ENCODE measurements around the gene TMPRSS11A.

DNA sequence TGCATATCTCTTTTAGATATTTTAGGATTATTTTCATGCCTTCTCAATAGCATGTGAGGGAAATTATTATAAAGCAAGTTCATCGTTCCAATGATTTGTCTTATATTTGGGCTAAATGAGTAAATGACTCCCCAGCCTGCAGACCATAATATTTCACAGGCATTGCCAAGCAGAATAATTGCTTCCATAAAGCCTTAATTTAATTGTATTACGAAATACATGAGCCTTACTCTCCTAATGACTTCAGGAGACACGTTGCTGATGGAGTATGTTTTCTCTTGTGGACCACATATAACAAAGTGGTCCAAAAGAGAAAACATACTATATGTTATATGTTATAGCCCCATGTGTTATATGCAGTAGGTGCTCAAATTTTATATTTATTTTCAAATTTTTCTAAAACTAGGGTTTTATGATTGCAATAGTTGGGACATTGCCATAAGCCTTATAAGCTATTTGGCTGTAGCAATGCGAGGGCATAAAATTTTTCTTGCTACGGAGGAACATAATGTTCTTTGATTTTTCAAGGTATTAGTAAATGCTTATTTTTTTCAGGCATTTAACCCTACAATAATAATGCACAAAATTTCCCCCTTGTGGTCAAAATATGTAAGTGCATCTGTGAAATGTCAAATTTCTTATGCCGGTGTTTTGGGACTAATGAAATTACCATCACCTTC, 53.2 kb downstream of the TMPRSS11A start:
- TF ChIP-seq, protein P1, sequence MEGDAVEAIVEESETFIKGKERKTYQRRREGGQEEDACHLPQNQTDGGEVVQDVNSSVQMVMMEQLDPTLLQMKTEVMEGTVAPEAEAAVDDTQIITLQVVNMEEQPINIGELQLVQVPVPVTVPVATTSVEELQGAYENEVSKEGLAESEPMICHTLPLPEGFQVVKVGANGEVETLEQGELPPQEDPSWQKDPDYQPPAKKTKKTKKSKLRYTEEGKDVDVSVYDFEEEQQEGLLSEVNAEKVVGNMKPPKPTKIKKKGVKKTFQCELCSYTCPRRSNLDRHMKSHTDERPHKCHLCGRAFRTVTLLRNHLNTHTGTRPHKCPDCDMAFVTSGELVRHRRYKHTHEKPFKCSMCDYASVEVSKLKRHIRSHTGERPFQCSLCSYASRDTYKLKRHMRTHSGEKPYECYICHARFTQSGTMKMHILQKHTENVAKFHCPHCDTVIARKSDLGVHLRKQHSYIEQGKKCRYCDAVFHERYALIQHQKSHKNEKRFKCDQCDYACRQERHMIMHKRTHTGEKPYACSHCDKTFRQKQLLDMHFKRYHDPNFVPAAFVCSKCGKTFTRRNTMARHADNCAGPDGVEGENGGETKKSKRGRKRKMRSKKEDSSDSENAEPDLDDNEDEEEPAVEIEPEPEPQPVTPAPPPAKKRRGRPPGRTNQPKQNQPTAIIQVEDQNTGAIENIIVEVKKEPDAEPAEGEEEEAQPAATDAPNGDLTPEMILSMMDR (IDR thresholded peaks at IDR 0.05) = peak in 11 of 12 donors; percentile 23 to 75 (median 42)
- TF ChIP-seq POLR2A (IDR thresholded peaks at IDR 0.05) = no peak

Data from heart left ventricle (tissue), 13 donors.